ENCODE data around the gene ASIC3. TPM values are rescaled to one million over a fixed set of nuclear protein-coding genes. Genes with fewer than 3 reads are reported as not detected.

The ASIC3 gene
- total and polyA plus RNA-seq, 2 experiments from 2014 or later: 6.8 to 9.8 TPM

DNA sequence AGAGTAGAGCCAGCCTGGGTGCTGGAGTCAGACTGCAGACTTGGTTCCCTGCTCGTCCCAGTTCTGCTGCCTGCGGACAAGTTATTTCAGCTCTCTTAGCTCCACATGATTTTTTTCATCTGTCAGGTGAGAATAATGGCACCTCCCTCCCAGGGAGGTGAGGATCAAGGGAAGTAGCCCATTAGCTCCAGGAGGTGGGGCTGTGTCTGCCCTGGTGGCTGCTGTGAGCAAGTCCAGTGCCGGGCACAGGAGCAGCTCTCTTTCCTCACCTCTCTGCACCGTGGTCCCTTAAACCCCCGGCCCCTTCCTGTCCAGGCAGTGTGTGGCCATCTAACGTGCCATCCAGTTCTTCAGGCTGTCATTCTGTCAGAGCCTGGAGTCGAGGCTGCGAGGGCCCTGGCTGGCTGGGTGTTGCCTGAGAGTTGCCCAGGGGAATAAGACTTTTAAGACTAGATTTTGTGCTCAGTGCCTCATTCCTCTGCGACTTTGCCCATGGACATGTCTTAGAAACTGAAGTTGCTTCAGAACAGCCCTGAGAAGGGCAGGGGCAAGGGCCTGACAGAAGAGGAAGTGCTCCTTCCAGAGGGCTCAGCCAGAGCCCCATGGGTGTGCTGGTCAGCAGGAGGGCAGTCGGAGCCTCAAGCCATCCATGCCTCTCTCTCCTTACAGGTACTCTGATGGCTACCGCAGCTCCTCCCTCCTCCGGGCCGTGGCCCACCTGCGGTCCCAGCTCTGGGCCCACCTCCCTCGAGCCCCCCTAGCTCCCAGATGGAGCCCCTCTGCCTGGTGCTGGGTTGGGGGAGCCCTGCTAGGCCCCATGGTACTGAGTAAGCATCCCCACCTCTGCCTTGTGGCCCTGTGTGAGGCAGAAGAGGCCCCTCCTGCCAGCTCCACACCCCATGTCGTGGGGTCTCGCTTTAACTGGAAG is 15.1 kb upstream of the ASIC3 start:
- H3K27ac ChIP-seq: no peak overlapping the region
- no peaks in the 10 kb centered on the region for H3K27me3 ChIP-seq
- H3K4me3 ChIP-seq: no peak overlapping the region
- no peaks in the 10 kb centered on the region for H3K9me3 ChIP-seq (ENCODE audit: low read depth)
- TF ChIP-seq, protein P1, sequence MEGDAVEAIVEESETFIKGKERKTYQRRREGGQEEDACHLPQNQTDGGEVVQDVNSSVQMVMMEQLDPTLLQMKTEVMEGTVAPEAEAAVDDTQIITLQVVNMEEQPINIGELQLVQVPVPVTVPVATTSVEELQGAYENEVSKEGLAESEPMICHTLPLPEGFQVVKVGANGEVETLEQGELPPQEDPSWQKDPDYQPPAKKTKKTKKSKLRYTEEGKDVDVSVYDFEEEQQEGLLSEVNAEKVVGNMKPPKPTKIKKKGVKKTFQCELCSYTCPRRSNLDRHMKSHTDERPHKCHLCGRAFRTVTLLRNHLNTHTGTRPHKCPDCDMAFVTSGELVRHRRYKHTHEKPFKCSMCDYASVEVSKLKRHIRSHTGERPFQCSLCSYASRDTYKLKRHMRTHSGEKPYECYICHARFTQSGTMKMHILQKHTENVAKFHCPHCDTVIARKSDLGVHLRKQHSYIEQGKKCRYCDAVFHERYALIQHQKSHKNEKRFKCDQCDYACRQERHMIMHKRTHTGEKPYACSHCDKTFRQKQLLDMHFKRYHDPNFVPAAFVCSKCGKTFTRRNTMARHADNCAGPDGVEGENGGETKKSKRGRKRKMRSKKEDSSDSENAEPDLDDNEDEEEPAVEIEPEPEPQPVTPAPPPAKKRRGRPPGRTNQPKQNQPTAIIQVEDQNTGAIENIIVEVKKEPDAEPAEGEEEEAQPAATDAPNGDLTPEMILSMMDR (IDR thresholded peaks at IDR 0.05; ENCODE audit: low read depth, low read length): no peak
- peaks cover 4% of the 10 kb centered on the region for H3K4me1 ChIP-seq (ENCODE audit: low read depth)
- H3K36me3 ChIP-seq: peaks cover 3% of the 10 kb centered on the region
- DNase-seq (ENCODE audit: low read depth in 1 of 2, low spot score in 1 of 2): no peak

DNA sequence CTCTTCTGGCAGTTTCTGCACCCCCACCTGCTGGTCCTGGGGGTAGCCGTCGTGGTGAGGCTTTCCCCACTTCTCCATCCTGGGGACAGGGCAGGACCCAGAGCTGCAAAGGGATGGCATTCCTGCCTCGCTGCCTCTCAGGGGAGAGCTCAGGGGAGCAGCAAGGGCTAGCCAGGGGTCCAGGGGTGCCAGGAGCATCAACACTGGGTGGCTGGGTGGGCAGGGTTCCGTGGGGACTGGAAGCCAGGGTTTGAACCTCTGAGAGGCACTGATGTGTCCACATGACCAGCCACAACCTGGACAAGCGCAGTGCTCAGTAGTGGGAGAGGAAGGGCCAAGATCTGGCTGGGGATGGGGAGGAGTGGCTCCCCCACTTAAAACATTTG is 14.5 kb upstream of the ASIC3 start:
- Histone ChIP-seq H3K4me3 (no peak overlapping the region), H3K27ac (no peak overlapping the region), H3K9me3 (ENCODE audit: low read depth) (no peaks in the 10 kb centered on the region), H3K27me3 (no peaks in the 10 kb centered on the region), H3K4me1 (ENCODE audit: low read depth) (peaks cover 7% of the 10 kb centered on the region), H3K36me3 (peaks cover 3% of the 10 kb centered on the region)
- TF ChIP-seq, protein P1 (IDR thresholded peaks at IDR 0.05; ENCODE audit: low read depth, low read length): no peak
- no peak for DNase-seq (ENCODE audit: low read depth in 1 of 2, low spot score in 1 of 2)

DNA sequence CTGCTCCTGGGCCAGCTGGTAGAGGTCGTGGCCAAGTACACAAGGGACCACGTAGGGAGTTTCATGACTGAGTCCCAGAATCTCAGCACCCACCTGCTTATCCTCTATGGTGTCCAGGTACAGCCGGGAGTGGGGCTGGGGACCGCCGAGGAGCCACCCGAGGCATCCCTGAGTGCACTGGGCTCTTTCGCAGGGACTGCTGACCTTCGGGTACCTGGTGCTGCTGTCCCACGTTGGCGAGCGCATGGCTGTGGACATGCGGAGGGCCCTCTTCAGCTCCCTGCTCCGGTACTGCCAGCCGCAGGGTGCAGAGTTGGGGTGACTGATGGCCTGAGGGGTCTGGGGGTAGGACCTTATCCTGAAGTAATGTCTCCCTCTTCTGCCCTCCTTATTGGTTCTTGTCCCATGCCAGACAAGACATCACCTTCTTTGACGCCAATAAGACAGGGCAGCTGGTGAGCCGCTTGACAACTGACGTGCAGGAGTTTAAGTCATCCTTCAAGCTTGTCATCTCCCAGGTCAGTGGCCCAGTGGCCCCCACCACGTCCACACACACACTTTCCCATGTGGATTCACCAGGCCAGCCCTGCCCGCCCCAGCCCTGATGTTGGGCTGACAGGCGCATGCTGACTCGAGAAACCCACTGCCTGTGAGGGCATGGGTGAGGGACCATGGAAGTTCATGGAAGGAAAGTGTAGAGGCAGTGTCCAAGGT is 13.9 kb upstream of the ASIC3 start:
- Histone ChIP-seq H3K9me3 (ENCODE audit: low read depth) (no peaks in the 10 kb centered on the region), H3K4me1 (ENCODE audit: low read depth) (peaks cover 9% of the 10 kb centered on the region), H3K27me3 (no peaks in the 10 kb centered on the region), H3K27ac (no peak overlapping the region), H3K4me3 (no peak overlapping the region), H3K36me3 (peaks cover 3% of the 10 kb centered on the region)
- TF ChIP-seq, protein P1 (IDR thresholded peaks at IDR 0.05; ENCODE audit: low read depth, low read length): no peak
- no peak for DNase-seq (ENCODE audit: low read depth in 1 of 2, low spot score in 1 of 2)

DNA sequence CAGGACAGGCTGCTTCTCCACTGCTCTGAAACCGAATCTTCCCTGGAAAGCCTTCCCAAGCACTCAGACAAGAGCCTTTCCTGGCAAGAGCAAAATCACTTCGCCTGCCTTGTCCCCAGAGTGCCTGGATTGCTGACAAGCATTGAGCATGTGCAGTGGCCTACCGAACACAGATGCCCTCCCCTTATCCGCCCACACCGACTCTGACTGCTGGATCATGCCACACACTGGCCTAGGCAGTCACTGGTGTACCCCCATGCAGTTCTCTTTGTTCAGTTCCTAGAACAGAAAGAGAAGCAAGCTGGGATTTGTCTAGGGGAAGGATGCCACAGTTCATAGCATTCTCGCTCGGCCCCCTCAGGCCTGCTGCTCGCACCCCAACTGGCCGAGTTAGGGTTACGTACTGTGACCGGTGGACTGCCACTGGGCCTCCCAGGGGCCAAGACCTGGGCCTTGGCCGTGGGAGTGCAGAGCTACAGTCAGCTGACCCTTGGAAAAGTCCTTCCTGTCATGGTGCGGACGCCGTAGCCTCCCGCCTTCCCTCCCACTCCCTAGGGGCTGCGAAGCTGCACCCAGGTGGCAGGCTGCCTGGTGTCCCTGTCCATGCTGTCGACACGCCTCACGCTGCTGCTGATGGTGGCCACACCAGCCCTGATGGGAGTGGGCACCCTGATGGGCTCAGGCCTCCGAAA is 13.2 kb upstream of the ASIC3 start:
- Histone ChIP-seq H3K9me3 (ENCODE audit: low read depth) (no peaks in the 10 kb centered on the region), H3K4me3 (no peak overlapping the region), H3K27ac (no peak overlapping the region), H3K27me3 (no peaks in the 10 kb centered on the region), H3K36me3 (peaks cover 3% of the 10 kb centered on the region), H3K4me1 (ENCODE audit: low read depth) (peaks cover 12% of the 10 kb centered on the region)
- TF ChIP-seq, protein P1 (IDR thresholded peaks at IDR 0.05; ENCODE audit: low read depth, low read length): no peak
- no peak for DNase-seq (ENCODE audit: low read depth in 1 of 2, low spot score in 1 of 2)

DNA sequence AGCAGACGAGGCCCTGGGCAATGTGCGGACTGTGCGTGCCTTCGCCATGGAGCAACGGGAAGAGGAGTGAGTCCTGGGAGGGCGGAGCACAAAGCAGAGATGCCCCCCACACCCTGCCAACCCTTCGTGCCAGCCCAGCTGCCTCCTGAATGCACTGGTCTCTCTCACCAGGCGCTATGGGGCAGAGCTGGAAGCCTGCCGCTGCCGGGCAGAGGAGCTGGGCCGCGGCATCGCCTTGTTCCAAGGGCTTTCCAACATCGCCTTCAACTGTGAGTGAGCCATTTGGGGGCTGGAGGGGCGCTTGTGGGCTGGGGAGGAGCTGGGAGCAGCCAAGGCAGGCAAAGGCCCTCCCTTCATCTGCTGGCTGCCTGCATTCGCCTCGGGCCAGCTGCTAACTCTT is 12.4 kb upstream of the ASIC3 start:
- DNase-seq (ENCODE audit: low read depth in 1 of 2, low spot score in 1 of 2): no peak
- TF ChIP-seq, protein P1 (IDR thresholded peaks at IDR 0.05; ENCODE audit: low read depth, low read length): no peak
- H3K27ac ChIP-seq: no peak overlapping the region
- H3K9me3 ChIP-seq (ENCODE audit: low read depth): no peaks in the 10 kb centered on the region
- H3K36me3 ChIP-seq: peaks cover 3% of the 10 kb centered on the region
- H3K4me3 ChIP-seq: no peak overlapping the region
- no peaks in the 10 kb centered on the region for H3K27me3 ChIP-seq
- peaks cover 12% of the 10 kb centered on the region for H3K4me1 ChIP-seq (ENCODE audit: low read depth)
